GM18502 (cell line): ENCODE results near the gene NKG7.

Experiments
- ATAC-seq: cut with Tn5 transposase; IDR thresholded peaks from one replicate; pipeline ENCODE4 v1.9.1; 2021; ENCODE audit warnings: mild to moderate bottlenecking; ENCODE audit not compliant: unreplicated experiment, poor library complexity

Gene NKG7

DNA sequence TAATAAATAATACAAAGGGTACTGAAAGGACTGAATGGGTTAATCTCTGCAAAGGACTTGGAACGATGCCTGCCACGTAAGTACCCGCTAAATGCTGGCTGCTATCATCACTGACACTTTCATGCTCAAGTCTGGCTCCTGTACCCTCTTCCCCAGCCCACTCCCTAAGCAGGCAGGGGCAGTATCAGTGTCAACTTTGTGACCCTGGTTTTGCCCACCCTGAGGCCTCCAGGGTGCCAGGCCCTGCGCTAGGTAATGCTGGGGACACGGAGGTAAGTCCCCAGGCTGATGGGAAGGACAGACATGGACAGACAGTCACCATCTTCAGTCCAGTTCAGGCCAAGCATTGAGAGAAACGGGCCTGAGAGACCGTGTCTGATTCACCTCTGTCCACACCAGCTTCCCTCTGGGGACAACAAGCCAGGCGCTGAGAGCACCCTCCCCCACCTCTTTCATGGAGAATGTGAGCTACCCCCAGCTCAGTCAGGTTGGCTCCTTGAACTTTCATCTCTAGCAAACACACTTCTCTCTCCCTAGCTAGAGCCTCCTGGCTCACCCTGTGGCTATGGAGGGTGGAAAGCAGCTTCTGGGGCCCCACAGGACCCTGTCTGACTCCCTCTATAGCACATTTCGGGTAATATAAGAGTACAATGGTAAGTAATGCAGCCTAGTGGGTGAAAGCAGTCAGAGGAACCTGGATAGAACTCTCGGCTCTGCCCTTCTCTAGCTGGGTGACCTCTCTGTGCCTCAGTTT, 7.1 kb downstream of the NKG7 start:
- no peak for ATAC-seq

DNA sequence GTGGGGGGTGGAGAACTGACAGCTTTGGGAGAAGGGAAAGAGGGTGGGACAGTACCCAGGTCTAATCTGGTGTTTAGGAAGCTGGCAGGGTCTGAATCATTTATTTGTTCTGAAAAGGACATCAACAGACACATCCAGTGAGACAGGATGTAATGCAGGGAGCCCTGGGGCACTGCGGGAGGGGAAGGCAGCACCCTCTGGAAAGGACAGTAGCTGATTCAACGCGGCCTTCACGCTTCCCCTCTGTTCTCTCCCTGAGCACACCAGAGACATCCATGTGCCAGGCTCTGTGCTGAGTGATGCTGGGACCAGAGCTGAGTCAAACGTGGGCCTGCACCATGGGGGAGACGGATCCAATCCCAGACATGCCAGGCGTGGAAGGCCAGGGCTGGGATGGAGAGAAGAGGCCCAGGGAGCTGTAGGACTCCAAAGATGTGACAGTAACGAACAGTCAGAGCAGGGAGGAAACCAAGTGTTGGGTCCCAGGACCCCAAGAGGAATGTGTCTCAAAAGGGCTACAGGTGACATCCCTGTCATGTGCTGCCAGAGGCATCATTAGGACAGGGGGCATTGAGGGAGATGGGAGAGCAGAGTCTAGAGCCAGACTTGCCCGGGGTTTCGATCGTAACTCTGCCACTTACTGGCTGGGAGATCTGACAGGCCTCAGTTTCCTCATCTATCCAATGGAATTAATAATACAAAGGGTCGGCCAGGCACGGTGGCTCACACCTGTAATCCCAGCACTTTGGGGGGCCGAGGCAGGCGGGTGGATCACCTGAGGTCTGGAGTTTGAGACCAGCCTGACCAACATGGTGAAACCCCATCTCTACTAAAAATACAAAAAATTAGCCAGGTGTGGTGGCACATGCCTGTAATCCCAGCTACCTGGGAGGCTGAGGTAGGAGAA, 8.0 kb downstream of the NKG7 start:
- no peak for ATAC-seq

DNA sequence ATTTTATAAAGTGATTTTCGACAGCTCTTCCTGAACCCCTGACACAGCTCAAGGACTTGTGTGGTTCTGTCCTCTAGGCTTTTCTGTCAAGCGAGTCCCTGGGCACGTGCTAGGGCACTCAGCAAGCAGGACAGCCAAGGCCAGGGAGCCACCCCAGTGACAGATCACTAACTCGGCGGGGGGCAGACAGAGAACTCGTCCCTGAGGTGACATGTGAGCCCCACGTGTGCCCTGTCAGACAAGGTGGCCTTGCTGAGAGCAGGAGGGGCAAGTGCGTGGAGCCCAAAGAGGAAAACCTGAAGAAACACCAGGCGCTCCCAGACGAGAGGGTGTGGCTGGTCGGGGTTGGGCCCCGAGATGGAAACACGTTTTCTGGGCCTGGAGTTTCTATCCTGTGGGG, 11.2 kb downstream of the NKG7 start:
- ATAC-seq, result no peak

DNA sequence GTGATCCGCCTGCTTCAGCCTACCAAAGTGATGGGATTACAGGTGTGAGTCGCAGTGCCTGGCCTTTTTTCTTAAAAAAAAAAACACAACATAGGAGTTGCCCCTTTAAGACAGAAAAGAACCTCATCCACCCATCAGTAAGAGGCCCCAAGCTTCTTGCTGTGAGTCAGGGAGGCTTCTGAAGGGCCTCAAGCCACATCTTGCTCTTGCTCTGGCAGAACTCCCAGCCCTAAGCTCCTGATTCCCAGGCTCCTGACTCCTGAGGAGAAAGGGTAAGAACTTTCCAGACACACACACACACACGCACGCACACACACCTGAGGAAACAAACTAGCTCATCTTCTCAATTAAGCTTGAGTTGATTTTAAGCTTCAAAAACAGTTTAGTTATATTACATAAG, 13.2 kb downstream of the NKG7 start:
- ATAC-seq, result no peak

DNA sequence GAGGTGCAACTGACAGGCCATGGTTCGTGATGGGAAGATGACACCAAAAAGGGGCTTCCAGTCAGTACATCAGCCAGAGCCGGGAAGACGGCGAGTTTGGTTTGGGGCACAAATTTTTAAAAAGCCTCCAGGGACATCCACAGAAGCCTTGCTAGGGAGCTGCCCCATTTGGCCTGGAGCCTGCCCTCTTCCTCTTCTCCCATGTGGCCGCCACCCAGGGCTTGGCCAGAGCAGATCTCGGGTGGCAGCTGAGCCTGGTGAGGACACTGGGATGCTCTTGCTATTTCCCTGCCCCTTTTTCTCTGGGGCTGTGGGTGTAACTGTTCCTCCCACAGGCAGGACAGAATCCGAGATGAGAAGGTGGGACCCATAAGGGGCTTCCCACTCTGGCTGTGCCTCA, 14.5 kb downstream of the NKG7 start:
- no peak for ATAC-seq

DNA sequence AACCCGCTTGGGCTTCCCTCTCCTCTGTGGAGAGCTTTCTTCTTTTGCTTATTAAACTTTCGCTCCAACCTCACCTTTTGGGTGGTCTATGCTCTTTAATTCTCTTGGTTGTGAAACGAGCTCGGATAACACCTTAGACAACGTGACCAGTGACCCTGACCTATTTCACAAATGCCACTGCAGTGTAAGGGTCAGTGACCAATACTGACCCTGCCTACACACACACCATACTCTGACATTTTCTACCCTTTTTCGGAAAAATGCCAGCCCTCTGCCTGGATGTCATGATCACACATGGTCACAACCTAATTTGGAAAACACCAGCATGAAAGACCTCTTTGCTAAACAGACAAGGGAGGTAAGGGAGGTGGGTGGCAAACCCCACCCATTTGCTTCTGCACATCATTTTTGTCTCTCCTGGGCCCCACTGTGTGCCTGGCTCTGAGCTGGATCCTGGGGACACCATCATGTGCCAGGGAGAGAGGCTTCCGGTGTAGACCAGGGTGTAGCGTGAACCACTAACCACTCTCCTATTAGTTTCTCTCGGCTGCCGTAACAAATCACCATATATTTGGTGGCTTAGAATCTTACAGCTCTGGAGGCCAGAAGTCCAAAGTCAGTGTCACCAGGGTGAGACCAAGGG, 16.2 kb downstream of the NKG7 start:
- no peak for ATAC-seq

DNA sequence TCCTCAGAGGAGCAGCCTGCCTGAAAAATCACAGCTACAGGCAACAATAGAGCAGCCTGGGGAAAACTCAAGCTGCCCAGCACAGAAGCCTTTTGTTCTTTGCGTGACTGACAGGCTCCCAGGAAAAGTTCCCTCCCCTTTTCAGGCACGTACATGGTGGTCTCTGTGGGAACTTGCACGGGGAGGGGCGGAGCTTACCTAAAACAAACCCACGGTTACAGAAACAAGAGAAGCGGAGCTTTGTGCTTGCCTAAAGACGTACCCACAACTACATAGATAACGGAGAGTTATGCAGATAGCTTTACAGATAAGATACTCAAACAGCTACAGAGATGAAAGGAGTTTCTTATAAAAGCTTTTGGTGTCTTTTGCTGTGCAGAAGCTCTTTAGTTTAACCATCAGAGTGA, 17.7 kb downstream of the NKG7 start:
- no peak for ATAC-seq

DNA sequence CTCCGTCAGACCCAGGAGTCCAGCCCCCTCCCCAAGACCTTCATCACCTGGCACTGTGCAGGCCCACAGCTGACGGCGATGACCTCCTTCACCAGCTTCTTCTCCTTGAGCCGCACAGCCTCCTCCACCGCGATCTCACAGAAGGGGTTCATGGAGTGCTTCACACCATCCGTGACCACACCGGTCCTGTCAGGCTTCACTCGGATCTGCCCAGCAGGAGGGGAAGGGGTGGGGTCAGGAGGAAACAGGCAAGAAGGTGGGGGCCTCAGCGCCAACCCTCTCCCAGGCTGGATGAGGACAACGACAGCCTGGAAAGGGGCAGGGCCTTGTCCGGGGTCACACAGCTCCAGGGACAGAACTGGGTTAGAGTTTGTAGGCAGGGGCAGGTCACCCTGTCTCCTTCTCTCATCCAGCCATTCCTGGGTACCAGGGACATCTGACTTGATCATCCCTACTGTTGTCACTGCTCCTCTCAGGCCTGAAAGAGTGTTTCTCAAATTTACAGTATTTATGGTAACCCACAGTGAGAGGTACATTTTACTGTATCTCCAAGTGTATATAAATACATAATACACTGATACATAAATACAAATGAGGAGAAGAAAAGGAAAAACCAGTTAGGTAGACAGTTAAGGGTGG, 18.2 kb downstream of the NKG7 start:
- ATAC-seq, result no peak

DNA sequence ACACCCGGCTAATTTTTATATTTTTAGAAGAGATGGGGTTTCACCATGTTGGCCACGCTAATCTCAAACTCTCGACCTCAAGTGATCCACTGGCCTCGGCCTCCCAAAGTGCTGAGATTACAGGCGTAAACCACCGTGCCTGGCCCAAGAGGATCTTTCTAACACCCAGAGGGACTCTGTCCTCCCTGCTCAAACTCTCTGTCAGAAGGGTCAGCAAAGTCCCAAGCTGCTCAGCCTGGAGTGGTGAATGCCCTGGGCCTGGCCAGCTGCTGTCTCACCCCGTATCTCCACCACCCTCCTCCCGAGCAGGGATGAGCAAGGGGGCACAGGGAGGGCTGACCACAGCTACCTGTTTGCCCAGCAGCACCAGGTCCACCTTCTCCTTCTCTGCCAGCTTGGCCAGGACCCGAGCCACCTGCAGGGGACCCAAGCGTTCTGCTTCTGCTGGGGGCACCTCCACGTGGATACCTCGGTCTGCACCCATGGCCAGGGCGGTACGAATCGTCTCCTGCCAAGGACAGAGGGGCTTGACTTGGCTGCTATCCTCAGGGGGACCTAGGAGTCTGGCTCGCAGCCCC, 19.6 kb downstream of the NKG7 start:
- no peak for ATAC-seq

DNA sequence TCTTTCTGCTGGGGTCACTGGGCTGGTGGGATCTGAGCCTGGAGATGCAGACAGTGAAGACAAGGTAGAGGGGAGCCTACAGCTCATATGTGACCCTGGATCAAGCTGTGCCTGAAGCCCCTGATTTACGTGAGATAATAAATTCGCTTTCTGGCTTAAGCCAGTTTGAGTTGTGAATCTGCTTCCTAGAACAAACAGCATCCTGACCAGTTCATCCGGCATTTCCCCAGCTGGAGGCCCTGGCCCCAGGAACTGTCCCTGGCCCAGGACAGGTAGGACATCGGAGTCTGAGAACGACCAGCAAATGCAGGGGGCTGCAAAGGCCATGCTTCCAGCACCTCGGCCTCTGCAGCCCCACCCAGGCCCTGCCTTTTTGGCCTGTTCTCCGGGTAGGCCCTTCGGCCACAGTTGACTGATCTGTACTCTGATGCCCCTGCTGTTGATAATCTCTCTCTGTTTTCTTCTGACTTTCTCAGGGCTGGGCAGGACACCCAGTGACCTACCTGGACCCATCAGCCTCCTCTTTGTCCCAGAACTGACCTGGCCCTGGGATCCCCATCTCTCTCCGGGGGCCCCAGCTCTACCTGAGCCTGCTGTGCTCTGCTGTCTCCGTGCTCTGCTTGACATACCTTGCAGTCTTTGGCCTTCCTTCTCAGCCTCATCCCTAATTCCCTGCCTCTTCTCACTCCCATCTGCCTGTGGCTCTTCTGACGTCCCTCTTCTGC, 21.0 kb downstream of the NKG7 start:
- ATAC-seq, result no peak

DNA sequence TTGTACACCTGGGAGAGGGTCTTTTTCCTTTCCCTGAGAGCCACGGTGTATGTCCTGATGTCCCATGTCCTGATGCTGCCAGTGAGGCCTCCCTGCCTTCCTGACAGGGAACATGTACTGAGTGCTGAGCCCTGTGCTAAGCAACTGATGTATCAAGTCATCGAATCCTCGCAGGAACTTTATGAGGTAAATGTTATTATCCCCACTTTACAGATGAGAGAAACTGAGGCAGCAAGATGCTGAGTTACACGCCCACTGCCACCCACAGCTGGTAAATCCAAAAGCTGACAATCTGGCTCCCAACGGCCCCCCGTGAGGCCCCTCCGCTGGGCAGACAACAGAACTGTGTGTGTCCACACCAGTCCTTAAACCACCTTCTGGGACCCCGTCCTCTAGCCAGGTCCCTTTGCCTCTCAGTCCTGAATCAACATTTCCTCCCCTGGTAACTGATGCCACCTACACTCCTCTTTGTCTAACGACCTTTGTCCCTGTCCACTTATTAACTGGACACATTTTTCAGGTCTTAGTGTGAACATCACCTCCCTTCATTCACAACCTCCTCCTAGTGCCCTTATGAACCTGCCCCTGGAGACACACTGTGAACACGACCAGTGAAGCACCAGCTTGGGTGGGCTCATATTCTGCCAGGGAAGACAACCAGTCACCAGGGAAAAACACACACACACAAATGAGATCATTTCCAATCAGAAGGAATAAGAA, 25.1 kb downstream of the NKG7 start:
- ATAC-seq, result no peak

DNA sequence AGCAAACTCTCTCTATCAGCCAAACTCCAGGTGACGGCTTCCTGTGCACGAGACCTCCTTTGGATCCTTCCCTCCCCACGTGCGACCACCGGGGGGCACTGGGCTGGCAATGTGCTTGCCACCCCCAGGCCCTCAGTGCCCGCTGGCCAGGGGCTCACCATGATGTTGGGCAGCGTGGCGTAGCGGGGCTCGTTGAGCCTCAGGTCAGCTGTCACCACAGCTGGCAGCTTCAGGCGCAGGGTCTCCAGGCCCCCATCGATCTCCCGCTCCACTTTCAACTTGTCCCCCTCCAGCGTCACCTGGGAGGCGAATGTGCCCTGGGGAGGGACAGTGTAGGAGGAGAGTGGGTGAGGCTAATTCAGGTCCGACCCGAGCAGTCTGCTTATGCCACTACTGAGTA, 25.7 kb downstream of the NKG7 start:
- no peak for ATAC-seq

DNA sequence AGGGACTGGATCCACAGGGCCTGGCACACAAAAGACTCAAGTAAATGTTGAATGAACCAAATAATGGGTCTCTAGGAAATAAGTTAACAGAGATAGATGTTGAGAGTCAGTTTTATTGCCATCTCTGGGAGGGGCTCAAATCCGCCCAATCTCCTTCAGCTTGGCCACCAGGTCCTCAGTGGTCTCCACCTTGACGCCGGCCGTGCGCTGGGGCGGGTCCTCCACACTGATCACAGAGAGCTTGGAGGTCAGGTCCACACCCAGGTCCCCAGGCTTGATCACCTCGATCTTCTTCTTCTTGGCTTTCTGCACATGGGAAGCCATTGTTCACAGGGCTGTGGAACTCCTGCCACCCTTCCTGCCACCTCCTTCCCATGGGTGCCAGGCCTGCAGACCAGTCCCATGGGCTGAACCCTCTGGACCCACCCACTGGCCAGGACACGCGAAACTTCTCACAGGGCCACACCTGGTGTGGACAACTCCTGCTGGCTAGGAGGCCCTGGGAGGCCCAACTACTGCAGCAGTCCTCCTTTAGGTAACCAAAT, 27.3 kb downstream of the NKG7 start:
- no peak for ATAC-seq

DNA sequence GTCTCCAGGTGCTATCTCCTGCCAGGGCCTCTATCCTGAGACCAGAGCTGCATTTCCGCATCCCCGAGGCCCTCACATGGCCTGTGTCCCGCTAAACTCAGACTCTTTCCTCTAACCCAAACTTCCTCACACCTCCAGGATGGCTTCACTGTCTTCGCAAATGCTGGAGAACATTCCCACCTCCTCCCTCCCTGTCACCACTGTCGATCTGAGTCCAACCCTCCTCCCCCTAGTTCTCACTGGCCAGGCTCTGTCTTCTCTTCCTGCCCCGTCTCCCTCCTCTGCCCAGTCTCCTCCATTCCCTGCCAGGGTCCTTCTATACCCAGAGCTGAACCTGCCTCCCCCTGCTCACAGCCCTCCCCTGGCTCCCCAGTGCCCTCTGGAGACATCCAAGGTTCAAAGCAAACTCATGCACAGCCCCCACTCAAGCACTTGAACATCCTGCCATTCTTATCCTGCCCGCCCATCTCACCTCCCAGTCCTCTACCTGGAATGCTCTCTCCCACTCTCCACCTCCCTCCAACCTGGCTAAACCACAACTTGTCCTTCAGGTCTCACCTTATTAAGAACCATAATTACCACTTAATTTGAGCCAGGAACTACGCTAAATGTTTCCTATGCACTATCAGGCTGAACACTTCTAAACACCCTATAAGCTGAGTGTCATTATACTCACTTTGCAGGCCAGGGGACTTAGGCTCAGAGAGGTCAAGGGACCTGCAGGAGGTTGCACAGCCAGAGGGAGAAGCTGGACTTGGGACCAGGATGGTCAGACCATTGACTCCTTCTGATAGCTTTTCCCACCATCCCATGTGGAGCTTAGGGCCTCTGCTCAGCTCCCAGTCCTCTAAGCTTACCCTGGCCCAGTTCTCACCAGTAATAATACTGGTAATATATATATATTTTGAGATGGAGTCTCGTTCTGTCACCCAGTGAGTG, 29.6 kb downstream of the NKG7 start:
- no peak for ATAC-seq

DNA sequence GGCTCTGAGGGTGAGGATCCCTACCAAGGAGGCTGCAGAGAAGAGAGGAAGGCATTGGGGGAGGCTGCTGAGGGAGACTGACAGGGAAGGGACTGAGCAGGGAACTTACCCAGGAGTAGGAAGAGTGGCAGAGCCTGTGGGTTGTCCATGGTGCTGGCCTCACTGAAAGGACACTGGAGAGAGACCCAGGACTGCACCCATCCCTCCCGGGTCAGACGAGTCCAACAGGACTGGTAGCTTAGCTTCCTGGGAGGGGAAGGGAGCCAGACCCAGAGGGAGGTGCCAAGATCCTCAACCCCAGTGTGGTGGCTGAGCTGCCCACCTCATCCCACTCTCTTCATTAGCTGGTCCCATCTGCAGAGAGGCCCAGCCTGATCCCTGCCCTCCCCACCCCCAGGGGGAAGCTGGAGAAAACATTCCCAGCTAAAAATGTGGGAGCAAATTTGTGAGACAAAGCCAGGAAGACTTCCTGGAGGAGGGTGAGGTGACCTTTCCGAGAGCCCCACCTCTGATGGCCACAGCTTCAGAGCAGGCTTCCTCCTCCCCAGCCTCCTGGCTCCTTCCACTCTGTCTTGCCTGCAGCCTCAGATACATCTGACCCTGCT, 30.4 kb downstream of the NKG7 start, which contains the start of gene VSIG10L:
VSIG10L (minus strand) TSS at position 164 of the 605 bp plus-strand sequence; CDS start at position 149, 15 bp downstream.
- no peak for ATAC-seq

DNA sequence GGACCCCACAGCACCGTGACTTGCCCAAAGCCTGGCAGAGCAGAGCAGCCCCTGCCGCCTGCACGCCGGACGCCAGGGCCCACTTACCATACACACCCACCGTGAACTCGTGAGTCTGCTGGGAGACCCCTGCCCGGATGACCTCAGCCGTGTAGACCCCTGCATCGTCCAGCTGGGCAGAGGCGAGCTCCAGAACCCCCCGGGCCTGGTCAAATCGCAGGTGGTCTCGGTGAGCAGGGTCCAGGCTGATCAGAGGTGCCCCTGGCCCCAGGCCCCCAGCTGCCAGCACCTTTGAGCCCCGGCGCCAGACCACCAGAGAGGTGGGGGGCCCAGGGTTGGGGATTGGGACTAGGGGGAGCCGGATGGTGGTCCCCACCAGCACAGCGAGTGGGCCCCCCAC, 31.4 kb downstream of the NKG7 start:
- ATAC-seq, result no peak
